NCI-H446 treated with DMSO at 0.1 percent for 48 hours (cell line): ENCODE data around the gene RHNO1.

Experiments used
- DNase-seq: peaks from one replicate; lab custom pipeline; 2025; lab: John Stamatoyannopoulos, UW

RHNO1 gene, protein sequence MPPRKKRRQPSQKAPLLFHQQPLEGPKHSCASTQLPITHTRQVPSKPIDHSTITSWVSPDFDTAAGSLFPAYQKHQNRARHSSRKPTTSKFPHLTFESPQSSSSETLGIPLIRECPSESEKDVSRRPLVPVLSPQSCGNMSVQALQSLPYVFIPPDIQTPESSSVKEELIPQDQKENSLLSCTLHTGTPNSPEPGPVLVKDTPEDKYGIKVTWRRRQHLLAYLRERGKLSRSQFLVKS

DNA sequence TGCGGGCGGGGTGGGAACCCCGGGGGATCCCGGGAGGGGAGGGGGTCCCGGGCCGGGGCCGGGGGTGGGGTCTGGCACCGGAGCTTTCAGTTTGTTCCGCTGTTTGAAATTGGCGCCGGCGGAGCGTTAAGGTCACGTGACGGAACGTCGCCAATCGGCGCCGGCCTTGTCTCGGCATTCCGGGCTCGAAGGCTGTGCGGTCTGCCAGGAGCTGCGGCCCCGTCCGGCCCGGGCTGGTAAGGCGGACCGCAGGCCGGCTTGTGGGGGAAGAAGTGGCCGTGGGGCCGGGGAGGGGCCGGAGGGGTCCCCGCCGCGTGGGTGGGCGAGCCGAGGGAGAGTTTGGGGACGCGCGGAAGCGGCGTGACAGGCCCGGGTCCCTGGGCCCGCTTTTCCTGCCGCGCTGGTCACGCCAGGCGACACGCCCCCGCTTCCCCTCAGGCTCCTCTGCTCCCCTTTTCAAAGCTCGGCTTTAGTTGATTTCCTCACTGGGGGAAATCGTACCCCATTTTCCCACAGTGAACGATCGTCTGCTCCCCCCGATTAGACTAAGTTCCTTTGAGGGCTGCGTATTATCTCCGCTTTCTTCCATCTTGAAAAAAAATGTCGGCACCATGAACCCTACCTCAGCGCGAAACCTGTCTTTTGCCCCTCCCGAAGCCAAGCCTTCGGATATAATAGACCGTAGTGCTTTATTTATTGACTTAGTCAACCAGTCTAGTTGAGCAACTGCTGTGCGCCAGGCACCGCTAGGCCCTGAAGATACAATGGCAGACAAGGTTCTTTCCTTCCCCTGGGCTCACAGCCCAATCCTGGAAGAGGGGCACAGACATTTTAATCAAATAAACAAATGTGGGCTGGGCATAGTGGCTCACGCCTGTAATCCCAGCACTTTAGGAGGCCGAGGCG lies at the start of gene RHNO1, which contains the start of gene FOXM1:
Gene RHNO1 (plus strand): TSS at position 177 of the 906 bp plus-strand sequence. CDS start 8,144 bp downstream, outside the sequence.
Gene FOXM1 (minus strand): TSS at position 128 of the 906 bp plus-strand sequence. CDS start 2,696 bp downstream, outside the sequence.
- DNase-seq = peak; percentile 76

DNA sequence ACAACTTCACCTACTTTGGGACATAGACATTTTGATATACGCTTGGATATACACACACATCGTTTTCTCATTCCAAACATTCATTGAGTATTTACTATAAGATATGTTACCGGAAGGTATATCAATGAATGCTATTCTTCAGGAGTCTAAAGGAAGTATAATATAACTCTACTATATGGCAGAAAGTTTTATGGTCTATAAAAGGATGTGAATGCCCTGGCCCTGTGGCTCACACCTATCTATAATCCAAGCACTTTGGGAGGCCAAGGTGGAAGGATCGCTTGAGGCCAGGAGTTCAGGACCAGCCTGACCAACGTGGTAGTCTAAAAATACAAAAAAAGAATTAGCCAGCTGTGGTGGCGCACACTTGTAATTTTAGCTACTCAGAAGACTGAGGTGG lies 47.7 kb upstream of the RHNO1 start:
- no peak for DNase-seq

DNA sequence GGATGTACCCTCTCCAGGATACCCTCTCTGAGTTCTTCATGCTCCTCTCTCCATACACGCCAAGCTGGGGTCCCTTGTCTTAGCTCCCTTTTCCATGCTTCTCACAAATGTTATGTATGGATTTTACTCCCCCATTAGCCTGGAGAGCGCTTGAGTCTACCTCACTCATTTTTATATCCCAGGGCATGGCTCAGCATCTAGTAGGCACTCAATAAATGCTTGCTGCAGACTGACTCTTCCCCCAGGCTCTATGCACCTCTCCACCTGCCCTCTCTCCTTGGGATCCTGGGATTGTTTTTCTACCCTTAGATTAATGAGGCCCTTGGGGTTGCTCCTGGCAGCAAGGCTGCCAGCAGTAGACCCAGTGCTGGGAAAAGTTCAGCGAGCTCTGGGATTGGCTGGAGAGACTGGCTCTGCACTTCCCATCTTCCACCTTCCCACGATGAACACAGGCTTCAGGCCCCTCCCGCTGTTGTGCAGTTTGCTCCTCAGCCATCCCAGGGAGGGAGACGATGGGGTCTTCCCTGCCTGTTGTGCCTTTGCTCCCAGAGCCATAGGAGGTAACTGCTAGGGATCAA lies 44.4 kb upstream of the RHNO1 start:
- DNase-seq = no peak

DNA sequence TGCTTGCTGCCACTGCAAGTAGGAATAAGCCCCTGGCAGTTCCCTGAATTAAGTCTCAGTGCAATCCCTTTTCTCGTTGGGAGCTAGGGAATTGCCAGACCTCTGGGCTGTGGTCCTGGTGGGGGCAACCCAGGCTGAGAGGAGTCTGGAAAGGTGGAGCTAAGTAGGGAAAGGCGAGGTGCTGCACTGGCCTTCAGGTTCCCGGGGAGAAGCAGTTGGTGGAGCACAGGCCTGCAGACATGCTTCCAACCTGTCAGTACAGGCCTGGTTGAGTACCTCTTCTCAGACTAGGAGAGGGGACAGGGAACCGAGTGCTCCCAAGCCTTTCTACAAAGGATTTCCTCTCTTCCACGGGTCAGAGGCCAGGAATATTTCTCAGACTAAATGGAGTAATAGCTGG lies 43.7 kb upstream of the RHNO1 start:
- no peak for DNase-seq

DNA sequence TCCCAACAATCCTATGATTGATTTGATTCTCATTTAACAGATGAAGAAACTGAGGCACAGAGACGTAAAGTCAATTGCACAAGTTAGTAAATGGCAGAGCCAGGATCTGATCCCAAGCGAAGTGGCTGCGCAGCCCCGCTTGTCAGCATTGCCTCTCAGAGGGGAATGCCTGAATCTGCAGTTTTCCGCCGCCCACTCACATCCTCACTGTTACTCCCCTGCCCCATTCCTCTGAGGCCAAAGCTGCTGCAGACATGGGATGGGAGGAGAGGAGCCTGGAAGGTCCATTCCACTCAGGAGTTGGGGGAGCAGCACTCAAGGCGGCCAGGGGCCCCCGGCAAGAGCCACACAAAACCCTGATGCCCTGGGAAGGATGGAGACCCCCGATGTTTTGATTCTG lies 43.2 kb upstream of the RHNO1 start:
- DNase-seq = no peak

DNA sequence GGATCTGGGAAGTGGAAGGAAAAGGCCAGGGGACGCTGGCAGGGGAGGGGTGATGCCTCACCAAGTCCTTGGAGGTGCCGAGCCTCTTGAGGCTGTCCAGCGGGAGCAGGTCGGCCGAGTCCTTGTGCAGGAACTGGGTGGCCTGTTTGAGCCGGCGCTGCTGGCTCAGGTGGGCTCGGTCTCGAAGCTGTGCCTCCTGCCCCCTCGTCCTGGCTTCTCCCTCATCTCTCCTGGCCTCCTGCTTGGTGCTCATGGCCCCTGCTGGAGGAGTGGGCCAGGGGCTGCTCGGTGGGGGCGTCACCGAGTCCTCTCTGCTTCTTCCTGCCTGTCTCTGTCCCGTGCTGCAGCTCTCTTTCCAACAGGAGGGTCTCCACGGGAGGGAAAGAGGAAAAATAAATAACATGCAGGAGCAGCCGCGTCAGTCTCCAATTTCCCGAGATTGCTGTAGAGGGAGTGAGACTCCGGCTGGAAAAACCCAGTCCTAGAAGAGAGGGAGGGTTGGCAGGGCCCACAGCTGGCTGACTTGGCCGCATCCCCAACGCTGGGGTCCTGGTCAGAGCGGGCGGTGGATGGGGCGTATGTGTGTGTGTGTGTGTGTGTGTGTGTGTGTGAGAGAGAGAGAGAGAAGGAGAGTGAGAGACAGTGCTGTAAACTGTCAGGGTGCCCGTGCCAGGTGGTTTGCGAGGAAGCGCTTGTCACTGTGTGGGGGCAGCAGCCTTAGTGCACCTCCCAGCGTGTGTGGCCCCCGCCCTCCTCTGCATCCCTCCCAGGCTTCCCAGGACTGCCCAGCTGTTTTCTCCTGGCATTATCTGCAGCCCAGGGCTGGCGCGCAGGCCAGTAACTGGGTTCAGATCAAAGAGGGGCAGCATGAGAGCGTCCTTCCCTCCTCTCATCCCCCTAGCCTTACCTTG lies 42.2 kb upstream of the RHNO1 start, which contains the start of gene NRIP2:
Gene NRIP2 (minus strand): TSS at position 455 of the 911 bp plus-strand sequence. CDS start 52 bp downstream, at position 403.
- DNase-seq = peak; percentile 23

DNA sequence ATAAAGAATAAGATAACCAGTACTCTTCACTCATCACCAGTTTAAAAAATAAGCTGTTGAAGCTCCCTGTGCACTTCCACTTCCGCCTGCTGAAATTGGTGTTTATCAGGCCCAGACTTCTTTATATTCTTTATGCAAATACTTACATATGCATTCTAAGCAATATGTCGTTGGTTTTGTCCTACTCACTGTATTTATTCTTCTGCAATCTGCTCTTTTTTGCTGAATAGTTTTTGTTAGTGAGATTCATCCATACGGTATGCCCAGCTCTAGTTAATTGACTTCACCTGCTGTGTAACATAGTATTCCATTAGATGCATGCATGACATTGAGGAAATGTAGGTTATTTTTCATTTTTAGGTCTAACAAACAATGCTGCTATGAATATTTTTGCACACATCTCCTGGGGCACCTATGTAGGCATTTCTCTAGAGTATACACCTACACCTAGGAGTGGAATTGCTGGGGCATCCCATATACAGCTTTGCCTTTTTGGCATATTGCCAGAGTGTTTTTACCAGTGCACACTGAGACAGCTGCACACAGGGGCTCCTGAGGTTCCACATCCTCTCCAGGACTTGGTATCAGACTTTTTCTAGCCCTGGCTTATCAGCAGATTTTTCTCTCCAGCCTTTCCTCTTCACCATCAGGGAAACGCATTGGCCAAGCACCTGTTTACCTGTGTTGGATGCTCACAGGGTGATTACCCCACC lies 41.2 kb upstream of the RHNO1 start:
- no peak for DNase-seq

DNA sequence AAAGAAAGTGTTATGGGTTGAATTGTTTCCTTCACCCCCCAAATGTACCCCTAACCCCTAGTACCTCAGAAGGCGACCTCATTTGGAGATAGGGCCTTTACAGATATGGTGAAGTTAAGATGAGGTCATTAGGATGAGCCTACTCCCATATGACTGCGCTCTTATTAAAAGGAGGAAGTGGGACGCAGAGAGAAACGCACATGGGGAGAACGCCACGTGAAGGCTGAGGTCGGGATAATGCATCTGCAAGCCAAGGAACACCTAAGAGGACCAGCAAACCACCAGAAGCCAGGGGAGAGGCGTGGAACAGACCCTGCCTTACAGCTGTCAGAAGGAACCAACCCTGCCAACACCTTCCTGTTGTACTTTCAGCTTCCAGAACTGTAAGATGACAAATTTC lies 40.4 kb upstream of the RHNO1 start:
- DNase-seq = no peak

DNA sequence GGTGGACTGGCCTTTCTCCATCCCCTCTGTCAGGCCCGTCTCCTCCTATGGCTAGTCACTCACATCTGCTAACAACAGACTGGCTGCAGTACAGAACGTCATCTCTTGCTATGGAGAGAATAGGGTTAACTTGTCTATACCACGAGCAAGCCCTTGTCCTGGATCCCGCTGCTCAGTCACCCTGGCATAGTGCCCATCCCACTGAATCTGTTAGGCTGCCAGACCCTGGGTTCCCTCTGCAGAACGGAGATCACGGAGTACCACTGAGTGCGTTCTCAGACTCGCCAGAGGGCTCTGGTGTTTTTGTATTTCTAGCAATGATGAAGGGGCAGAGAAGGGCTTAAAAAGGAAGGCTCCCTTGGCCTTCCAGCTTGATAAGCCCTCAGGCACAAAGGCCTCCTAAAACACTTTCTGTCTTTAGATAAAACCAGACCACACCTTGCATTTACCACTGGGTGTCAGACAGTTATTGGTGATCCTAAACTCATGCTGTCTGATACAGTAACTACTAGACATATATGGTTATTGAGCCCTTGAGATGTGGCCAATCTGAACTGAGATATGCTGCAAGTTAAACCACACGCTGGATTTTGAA lies 35.9 kb upstream of the RHNO1 start:
- DNase-seq = no peak

DNA sequence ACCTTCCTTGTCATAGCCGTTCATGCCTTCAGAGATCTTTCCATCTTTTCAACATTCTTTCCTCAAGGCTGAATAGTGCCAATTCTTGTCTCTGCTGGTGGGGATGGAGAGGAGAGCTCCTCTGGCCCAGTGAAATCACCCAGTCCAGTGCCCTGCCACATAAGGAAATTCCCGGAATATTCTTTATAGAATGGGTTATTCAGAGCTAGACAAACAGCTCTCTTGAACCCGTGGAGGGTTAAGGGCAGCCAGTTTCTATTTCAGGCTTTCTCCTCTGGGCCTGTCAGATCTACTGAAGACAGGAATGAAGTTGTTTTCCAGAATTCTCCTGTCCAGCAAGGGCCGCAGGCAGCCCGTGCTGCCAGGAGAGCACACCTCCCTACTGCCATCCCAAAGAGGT lies 34.1 kb upstream of the RHNO1 start:
- DNase-seq = no peak

DNA sequence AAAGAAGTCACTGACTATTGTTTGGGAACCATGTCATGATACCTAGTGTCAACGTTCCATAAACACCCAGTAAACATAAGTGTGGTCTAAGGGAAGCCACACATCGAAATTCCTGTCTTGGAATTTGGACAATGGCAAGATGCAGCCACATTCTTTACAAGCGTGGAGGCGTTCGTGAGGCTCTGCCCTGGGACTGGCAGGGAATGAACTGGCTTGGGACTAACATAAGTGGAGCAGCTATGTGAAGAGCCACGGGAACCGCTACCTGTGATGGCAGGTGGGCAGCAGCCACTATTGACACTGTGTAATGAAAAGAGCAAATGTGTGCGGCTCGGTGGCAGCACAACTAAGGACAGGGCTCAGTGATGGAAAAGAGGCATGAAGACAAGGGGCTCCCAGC lies 32.2 kb upstream of the RHNO1 start:
- no peak for DNase-seq

DNA sequence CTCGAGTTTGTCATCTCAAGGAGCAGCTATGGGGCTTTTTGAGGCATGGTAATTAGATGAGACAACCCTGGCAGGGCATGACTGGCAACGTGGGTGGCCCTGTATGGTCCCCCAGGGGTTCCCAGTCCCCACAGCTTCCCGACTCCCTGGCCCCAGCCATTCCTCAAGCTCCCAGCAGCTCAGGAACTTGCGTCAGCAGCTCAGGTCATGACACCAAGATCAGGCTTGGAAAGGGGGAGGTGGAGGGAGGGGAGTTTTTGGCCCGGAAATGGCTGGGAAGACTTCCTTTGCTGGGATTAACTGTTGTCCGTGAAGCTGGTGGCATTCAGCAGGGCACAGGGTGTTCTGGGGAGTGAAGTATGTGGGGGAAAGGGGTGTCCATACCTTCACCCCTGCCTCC lies 31.7 kb upstream of the RHNO1 start:
- DNase-seq = no peak

DNA sequence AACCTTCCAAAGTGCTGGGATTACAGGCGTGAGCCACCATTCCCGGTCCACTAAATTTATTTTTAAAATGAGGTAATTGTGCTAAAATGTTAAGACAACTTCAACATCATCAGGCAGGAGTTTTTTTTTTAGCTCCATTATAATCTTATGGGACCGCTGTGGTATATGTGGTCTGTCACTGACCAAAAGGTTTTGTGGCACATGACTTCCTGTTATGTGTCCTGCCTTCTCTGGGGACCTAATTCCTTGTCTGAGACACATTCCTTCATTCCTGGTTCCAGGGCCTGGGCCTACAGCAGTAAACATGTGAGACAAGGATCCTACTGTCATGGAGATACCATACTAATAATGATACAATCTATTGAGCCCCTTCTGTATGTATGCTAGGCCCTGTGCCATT lies 25.1 kb upstream of the RHNO1 start:
- no peak for DNase-seq

DNA sequence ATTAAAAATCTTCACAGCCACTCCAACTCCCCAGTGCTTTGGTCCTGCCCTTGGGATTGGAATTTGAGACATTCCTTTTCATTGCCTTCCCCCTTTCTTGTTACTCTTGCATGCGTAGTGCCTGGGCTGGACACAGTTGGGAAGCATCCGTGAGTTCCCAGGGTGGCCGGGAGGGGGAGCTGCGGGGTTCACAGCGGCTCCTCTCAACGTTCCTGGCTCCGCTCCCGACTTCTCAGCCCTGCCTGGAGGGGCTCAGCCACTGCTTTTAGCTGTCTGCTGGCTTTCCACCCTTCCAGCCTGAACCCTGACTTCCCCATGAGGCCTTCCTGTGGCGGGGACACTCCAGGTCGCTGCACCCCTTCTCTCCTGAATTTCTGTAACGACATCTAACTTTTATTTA lies 23.4 kb upstream of the RHNO1 start:
- peak; percentile 27 for DNase-seq

DNA sequence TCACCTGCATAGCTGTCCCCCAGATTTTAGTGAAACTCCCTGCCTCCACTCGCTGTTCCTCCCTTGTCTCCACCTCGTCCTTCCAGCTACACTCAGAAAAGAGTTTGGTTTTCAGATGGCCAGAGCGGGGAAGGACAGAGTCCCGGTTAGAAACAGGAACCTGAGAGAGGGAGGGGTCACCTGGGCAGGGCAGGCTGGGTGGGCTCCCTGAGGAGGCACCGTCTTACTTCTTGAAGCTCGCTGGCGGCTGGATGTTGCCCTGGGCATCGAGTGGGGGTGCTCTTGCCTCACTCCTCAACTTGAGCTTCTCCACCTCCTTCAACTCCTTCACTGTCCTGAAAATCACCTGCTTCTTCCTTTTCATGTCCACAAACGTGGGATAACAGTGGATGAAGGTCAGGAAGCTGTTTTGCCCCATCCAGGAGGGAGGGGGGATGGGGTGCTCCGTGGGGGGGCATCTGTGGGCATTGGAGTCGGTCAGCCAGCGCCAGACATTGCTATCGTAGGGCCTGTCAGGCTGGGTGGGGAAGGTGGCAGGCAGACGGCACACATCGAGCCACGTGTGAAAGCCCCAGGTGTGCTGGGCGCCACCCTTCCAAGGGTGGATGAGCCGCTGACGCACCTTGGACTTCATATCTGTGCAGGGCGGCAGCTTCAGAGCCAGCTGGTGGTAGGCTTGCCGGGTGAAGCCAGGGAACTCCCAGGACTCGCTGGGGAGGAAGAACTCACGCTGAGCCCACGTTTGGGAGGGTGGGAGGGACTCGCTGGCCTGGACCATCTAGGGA lies 22.2 kb upstream of the RHNO1 start:
- DNase-seq = no peak

DNA sequence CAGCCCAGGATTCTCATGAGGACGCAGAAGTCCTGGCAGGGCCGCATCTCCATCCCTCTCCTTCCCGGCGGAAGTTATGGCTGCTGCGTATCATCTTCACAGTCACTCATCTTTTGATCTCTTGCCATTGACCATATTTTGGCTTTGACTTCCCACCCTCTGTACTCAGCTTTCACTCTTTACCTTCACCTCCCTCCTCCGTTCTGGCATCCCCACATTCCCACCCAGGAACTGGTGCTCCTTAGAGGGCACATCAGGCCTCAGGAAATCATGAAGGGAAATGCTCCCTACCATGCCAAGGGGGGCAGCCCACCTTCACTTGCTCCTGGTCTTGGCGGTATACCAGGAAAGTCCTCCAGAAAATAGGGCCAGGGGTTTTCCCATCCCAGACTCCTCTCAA lies 21.5 kb upstream of the RHNO1 start:
- no peak for DNase-seq

DNA sequence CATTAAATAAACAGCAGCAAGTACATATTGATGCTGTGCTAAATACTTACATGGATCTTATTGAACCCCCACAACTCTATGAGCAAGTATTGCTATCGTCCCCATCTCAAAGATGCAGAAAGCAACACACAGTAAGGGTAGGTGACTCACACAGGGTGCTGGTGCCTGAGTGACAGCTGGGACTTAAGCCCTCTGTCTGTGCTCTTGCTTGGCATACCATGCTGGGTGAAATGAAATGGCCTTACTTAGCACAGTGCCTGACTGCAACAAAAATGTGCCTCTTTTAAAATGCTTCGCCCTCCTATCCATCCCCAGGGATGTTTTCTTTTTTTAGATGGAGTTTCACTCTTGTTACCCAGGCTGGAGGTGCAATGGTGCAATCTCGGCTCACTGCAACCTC lies 21.0 kb upstream of the RHNO1 start:
- DNase-seq = no peak

DNA sequence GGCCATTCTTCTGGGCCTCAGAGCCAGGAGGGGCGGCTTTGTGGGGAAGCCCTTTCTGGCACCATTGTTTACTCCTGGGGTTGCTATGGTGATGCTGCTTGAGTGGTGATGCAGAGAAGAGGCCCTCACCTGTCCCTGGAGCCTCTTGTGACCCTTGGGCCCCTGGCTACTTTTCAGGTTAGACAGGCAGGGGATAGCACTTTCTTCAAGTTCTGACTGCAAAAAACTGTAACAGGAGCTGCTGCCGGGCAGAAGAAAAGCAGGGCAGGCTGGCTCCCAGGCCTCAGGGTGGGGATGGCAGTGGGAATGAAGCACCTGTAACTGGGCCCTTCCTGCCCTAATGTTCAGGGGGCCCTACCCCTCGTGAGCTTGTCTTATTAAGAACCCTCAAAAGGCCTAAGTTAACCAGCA lies 20.0 kb upstream of the RHNO1 start, which contains the start of gene TEX52:
Gene TEX52 (minus strand): TSS at position 19 of the 411 bp plus-strand sequence. CDS start 13 bp downstream, at position 6.
- no peak for DNase-seq

DNA sequence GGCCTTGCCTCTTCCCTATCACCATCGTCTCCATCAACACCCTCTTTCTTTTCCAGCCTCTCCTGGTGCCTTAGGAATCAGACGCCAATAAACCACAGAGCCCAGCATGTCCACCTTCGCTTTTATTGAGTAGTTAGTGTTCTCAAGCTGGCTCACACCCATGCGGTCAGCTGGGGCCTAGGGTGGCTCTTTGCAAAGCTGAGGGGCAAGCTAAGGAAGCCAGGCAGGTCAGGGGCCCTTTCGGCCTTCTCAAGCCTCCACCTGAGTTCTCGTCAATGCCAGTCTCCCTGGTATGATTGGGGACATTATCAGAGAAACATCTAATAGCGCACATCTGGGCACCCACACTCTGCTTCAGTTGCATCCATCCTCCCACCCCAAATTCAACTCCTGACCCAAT lies 19.4 kb upstream of the RHNO1 start:
- DNase-seq = no peak

DNA sequence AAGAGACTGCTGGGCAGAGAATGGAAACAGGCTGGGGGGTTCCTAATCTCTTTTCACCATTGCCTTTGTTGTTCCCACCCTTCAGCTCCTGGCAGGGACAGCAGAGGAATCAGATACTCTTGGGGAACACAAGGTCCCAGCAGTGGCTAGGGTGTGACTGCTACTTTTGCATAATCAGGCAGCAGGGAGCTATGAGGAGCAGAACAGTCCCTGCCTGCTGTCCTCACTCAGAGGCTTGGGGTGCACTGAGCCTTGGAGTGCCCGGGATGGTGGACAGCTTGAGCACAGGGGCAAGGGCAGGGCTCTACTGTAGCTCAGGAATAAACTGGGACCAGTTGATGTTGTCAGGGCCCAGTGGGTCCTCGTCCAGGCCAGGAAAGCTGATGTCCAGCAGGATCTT lies 18.7 kb upstream of the RHNO1 start:
- DNase-seq = no peak
